ENCODE measurements around the gene PXK.

Gene PXK

GRCh38 chr3:58350627-58351013, 17.9 kb downstream of the PXK start:
- DNase-seq: no peak

GRCh38 chr3:58351920-58352319, 19.2 kb downstream of the PXK start:
- no peak for DNase-seq

- no peak for DNase-seq
These were observed 19.9 kb downstream of the PXK start for GRCh38 chr3:58352626-58353025.

- DNase-seq: no peak
These were observed 21.2 kb downstream of the PXK start for GRCh38 chr3:58353722-58354553.

GRCh38 chr3:58355179-58355578, 22.5 kb downstream of the PXK start:
- no peak for DNase-seq

GRCh38 chr3:58356054-58356453, 23.4 kb downstream of the PXK start:
- no peak for DNase-seq

GRCh38 chr3:58357402-58357801, 24.7 kb downstream of the PXK start:
- no peak for DNase-seq

GRCh38 chr3:58358092-58358491, 25.4 kb downstream of the PXK start:
- DNase-seq: no peak

GRCh38 chr3:58358808-58359207, 26.1 kb downstream of the PXK start:
- DNase-seq: no peak

- no peak for DNase-seq
These were observed 26.9 kb downstream of the PXK start for GRCh38 chr3:58359621-58360020.

GRCh38 chr3:58361866-58362265, 29.2 kb downstream of the PXK start:
- no peak for DNase-seq

- no peak for DNase-seq
These were observed 34.0 kb downstream of the PXK start for GRCh38 chr3:58366699-58367098.

- DNase-seq: no peak
These were observed 36.3 kb downstream of the PXK start for GRCh38 chr3:58369038-58369437.

- no peak for DNase-seq
These were observed 37.2 kb downstream of the PXK start for GRCh38 chr3:58369876-58370275.

GRCh38 chr3:58370407-58370806, 37.7 kb downstream of the PXK start:
- DNase-seq: no peak

GRCh38 chr3:58371754-58372153, 39.1 kb downstream of the PXK start:
- no peak for DNase-seq

GRCh38 chr3:58375254-58375653, 42.6 kb downstream of the PXK start:
- no peak for DNase-seq

GRCh38 chr3:58377168-58377567, 44.5 kb downstream of the PXK start:
- DNase-seq: no peak

- DNase-seq: no peak
These were observed 45.1 kb downstream of the PXK start for GRCh38 chr3:58377750-58378149.

- no peak for DNase-seq
These were observed 46.8 kb downstream of the PXK start for GRCh38 chr3:58379351-58380073.

GRCh38 chr3:58383476-58383875, 50.8 kb downstream of the PXK start:
- no peak for DNase-seq

- DNase-seq: no peak
These were observed 51.2 kb downstream of the PXK start for GRCh38 chr3:58383904-58384303.

- no peak for DNase-seq
These were observed 51.8 kb downstream of the PXK start for GRCh38 chr3:58384381-58385090.

Data from activated naive CD4-positive, alpha-beta T cell (primary cell).